ENCODE data around the gene SAMMSON. TPM values are rescaled to one million over a fixed set of nuclear protein-coding genes. Genes with fewer than 3 reads are reported as not detected.

The SAMMSON gene
- total and polyA plus RNA-seq, 10 of the 15 experiments (the other 5 are each of a cell fraction or from before 2014, with no cell fraction given), result not detected

DNA sequence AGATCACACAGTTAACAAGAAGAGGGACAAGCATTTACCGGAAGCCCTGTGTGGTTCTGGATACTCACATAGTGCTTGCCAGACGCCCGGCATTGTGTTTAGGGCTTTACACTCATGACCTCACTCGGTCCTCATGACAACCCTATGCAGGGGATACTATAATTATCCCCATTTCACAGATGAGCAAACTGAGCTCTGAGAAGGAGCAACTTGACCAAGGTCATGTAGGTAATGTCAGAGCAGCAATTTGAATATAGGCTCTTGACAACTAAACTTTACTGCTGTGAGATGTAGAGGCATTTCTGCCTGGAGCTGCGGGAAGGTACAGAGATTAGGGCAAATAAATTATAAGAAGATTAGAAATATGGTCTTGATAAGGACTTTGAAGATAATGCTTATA, 70.0 kb downstream of the SAMMSON start:
- ATAC-seq (no peak; the same call in 2 of the 3 replicates), DNase-seq (ENCODE audit: low read depth, low spot score) (no peak), FAIRE-seq (no peak)
- H3K9ac ChIP-seq (ENCODE audit: control insufficient read depth, insufficient read depth, low read length), result no peak overlapping the region
- no peaks in the 10 kb centered on the region for H4K20me1 ChIP-seq (ENCODE audit: control insufficient read depth, insufficient read depth)
- CTCF ChIA-PET, result interaction anchor here (0.5 to 1.3 kb wide), 2 partner anchors 21 to 34 kb away, joined by 3 to 5 read pairs; no protein-coding TSS in a partner anchor
- H2AFZ ChIP-seq (ENCODE audit: control insufficient read depth, low read depth, low read length), result no peak overlapping the region
- WGBS (ENCODE audit: insufficient coverage, insufficient replicate concordance, low lambda C conversion rate, missing lambda C conversion rate), result 61% methylated on average over 5 of the region's 5 CpGs
- RAD21 ChIA-PET (ENCODE audit: unreplicated experiment), result no interaction called here
- no peak overlapping the region for H3K4me2 ChIP-seq (ENCODE audit: control insufficient read depth, insufficient read depth)
- intact Hi-C loops (cut with micrococcal nuclease; ENCODE audit: unreplicated experiment), result no loop called here
- H3K27me3 ChIP-seq (replicated peaks in 1 of 2; ENCODE audit: control insufficient read depth in 2 of 2, insufficient read depth in 2 of 2, low read length in 1 of 2), result no peaks in the 10 kb centered on the region; a peak in 2 of 4 replicates
- no peaks in the 10 kb centered on the region for H3K36me3 ChIP-seq (ENCODE audit: control insufficient read depth in 2 of 2, insufficient read depth in 2 of 2, low read length in 1 of 2)
- no peaks in the 10 kb centered on the region for H3K4me1 ChIP-seq (ENCODE audit: control insufficient read depth, insufficient read depth, low read length)
- no peaks in the 10 kb centered on the region for H3K9me3 ChIP-seq (replicated peaks; ENCODE audit: control insufficient read depth, insufficient read depth, low read length)
- POLR2A ChIA-PET, result no interaction called here
- H3K79me2 ChIP-seq (ENCODE audit: control insufficient read depth, insufficient read depth, low read length), result no peaks in the 10 kb centered on the region
- TF ChIP-seq EZH2 (IDR thresholded peaks at IDR 0.05; ENCODE audit: borderline replicate concordance, control insufficient read depth, low read depth, low read length) (no peak), NFYA (IDR thresholded peaks at IDR 0.05; ENCODE audit: borderline replicate concordance, low read depth, low read length) (no peak), JUND (IDR thresholded peaks at IDR 0.05; ENCODE audit: low read depth, low read length) (no peak), SIN3A (IDR thresholded peaks at IDR 0.05; ENCODE audit: low read depth, low read length) (no peak), HDGF (IDR thresholded peaks at IDR 0.05) (no peak), NR2C2 (IDR thresholded peaks at IDR 0.05; ENCODE audit: borderline replicate concordance, control insufficient read depth, insufficient read length, low read depth) (no peak), MEF2A (IDR thresholded peaks at IDR 0.05; ENCODE audit: insufficient read depth, low read depth, low read length) (no peak)
- TF ChIP-seq, protein P1, sequence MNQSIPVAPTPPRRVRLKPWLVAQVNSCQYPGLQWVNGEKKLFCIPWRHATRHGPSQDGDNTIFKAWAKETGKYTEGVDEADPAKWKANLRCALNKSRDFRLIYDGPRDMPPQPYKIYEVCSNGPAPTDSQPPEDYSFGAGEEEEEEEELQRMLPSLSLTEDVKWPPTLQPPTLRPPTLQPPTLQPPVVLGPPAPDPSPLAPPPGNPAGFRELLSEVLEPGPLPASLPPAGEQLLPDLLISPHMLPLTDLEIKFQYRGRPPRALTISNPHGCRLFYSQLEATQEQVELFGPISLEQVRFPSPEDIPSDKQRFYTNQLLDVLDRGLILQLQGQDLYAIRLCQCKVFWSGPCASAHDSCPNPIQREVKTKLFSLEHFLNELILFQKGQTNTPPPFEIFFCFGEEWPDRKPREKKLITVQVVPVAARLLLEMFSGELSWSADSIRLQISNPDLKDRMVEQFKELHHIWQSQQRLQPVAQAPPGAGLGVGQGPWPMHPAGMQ (IDR thresholded peaks at IDR 0.05; ENCODE audit: borderline replicate concordance), result no peak
- TF ChIP-seq, protein P2, sequence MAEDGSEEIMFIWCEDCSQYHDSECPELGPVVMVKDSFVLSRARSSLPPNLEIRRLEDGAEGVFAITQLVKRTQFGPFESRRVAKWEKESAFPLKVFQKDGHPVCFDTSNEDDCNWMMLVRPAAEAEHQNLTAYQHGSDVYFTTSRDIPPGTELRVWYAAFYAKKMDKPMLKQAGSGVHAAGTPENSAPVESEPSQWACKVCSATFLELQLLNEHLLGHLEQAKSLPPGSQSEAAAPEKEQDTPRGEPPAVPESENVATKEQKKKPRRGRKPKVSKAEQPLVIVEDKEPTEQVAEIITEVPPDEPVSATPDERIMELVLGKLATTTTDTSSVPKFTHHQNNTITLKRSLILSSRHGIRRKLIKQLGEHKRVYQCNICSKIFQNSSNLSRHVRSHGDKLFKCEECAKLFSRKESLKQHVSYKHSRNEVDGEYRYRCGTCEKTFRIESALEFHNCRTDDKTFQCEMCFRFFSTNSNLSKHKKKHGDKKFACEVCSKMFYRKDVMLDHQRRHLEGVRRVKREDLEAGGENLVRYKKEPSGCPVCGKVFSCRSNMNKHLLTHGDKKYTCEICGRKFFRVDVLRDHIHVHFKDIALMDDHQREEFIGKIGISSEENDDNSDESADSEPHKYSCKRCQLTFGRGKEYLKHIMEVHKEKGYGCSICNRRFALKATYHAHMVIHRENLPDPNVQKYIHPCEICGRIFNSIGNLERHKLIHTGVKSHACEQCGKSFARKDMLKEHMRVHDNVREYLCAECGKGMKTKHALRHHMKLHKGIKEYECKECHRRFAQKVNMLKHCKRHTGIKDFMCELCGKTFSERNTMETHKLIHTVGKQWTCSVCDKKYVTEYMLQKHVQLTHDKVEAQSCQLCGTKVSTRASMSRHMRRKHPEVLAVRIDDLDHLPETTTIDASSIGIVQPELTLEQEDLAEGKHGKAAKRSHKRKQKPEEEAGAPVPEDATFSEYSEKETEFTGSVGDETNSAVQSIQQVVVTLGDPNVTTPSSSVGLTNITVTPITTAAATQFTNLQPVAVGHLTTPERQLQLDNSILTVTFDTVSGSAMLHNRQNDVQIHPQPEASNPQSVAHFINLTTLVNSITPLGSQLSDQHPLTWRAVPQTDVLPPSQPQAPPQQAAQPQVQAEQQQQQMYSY (CRISPR knock-in tag; IDR thresholded peaks at IDR 0.05), result no peak
- no peak overlapping the region for H3K4me3 ChIP-seq
- no TSS peak for BruUV-seq (replicated peaks)
- in situ Hi-C loops (cut with MboI), result no loop called here
- SMC1A ChIA-PET (ENCODE audit: uncharacterized antibody, unreplicated experiment), result interaction anchor here (0.7 to 0.9 kb wide), 2 partner anchors 230 to 1543 kb away, joined by 3 read pairs; no protein-coding TSS in a partner anchor
- no peak overlapping the region for H3K27ac ChIP-seq (ENCODE audit: control insufficient read depth, insufficient read depth)

Measured in GM12878 (cell line).